GM12872 (cell line): ENCODE results near the gene SHROOM2.

Experiments used
- CTCF ChIP-seq: IDR thresholded peaks from 3 replicates; pipeline ENCODE4 v1.5.1; 2011; ENCODE audit warnings: low read depth, mild to moderate bottlenecking, low read length, moderate library complexity; ENCODE audit not compliant: insufficient read depth

The SHROOM2 gene

GRCh38 chrX:9958183-9958582 is 172.0 kb downstream of the SHROOM2 start:
- no peak for TF ChIP-seq CTCF

GRCh38 chrX:9961750-9962149 is 175.5 kb downstream of the SHROOM2 start:
- no peak for TF ChIP-seq CTCF

- no peak for TF ChIP-seq CTCF
Measured at GRCh38 chrX:9966775-9967408, 180.7 kb downstream of the SHROOM2 start, which contains the start of gene CLDN34. CLDN34 (plus strand) TSS chrX:9967358; CDS start chrX:9967358, 0 bp downstream.

- TF ChIP-seq CTCF: no peak
Measured at GRCh38 chrX:9977635-9978034, 191.4 kb downstream of the SHROOM2 start.

- no peak for TF ChIP-seq CTCF
Measured at GRCh38 chrX:9980401-9980800, 194.2 kb downstream of the SHROOM2 start.

GRCh38 chrX:9980927-9981326 is 194.7 kb downstream of the SHROOM2 start:
- TF ChIP-seq CTCF: no peak

- TF ChIP-seq CTCF: no peak
Measured at GRCh38 chrX:9983441-9983840, 197.2 kb downstream of the SHROOM2 start.
